Measurements from ENCODE around the gene EDEM1. TPM values are rescaled to one million over a fixed set of nuclear protein-coding genes. Genes with fewer than 3 reads are reported as not detected.

EDEM1 gene
- total RNA-seq, 1 experiment from 2014 or later = 65.9 TPM

DNA sequence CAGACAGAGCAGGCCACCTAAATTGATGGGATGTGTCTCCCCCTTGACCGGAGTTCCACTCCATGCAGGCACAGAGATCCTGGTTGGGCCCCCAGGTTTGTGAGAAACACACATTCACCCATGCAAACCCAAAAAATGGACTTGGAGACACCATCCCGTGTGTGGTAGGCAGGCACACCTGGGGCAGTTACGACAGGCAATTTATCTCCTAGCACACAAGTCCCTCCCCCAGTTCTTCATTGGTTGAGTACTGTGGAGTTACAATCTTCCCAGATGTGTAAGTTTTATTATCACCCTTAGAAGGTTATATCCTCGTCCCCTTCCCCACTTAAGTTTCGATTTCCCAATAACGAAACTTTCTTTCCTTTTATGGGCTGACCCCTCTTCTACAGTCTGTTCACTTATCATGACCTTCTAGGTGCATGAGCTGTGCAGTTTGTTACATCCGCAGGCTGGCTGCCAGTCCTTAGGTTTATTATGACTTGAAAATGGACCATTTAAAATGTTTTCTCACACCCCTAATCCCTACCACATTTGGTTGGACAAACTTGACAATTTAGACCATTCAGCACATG is 38.1 kb upstream of the EDEM1 start:
- BruUV-seq (replicated peaks) = no TSS peak
- Mint-ChIP-seq H3K9me3 (ENCODE audit: low read depth, unreplicated experiment) (no peaks in the 10 kb centered on the region), H3K36me3 (ENCODE audit: insufficient read depth, unreplicated experiment) (peaks cover 6% of the 10 kb centered on the region), H3K27ac (ENCODE audit: unreplicated experiment) (no peak overlapping the region), H3K27me3 (ENCODE audit: unreplicated experiment) (no peaks in the 10 kb centered on the region), H3K4me3 (ENCODE audit: low read depth, unreplicated experiment) (no peak overlapping the region), H3K4me1 (ENCODE audit: low read depth, unreplicated experiment) (peaks cover 17% of the 10 kb centered on the region)
- TF ChIP-seq, protein P1, sequence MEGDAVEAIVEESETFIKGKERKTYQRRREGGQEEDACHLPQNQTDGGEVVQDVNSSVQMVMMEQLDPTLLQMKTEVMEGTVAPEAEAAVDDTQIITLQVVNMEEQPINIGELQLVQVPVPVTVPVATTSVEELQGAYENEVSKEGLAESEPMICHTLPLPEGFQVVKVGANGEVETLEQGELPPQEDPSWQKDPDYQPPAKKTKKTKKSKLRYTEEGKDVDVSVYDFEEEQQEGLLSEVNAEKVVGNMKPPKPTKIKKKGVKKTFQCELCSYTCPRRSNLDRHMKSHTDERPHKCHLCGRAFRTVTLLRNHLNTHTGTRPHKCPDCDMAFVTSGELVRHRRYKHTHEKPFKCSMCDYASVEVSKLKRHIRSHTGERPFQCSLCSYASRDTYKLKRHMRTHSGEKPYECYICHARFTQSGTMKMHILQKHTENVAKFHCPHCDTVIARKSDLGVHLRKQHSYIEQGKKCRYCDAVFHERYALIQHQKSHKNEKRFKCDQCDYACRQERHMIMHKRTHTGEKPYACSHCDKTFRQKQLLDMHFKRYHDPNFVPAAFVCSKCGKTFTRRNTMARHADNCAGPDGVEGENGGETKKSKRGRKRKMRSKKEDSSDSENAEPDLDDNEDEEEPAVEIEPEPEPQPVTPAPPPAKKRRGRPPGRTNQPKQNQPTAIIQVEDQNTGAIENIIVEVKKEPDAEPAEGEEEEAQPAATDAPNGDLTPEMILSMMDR (IDR thresholded peaks at IDR 0.05; ENCODE audit: unreplicated experiment) = no peak
- no peak for DNase-seq
- intact Hi-C loops (cut with micrococcal nuclease; ENCODE audit: unreplicated experiment) = no loop called here
- CTCF ChIA-PET = no interaction called here

DNA sequence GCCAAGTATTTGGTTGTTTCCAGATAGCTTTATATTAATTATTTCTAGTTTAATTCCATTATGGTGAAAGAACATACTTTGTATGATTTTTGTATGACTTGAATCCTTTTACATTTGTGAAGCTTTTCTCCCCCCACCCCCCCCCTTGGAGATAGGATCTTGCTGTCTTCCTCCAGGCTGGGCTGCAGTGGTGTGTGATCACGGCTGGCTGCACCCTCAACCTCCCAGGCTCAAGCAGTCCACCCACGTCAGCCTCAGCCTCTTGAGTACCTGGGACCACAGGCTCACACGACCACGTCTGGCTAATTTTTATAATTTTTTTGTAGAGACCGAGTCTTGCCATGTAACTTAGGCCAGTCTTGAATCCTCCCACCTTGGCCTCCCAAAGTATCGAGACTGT is 35.9 kb upstream of the EDEM1 start:
- CTCF ChIA-PET = no interaction called here

DNA sequence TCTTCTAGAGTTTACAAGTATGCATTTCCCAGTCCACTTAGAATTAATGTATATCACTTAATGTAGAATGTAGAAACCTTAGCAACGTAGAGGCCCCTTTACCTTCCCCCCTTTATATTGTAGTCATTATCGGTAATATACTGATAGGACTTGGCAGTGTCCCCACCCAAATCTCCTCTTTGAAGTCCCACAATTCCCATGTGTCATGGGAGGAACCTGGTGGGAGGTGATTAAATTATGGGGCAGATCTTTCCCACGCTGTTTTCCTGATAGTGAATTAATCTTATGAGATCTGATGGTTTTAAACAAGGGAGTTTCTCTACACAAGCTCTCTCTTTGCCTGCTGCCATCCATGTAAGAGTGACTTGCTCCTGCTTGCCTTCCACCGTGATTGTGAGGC is 34.4 kb upstream of the EDEM1 start:
- DNase-seq = no peak
- Mint-ChIP-seq H3K9me3 (ENCODE audit: low read depth, unreplicated experiment) (no peaks in the 10 kb centered on the region), H3K36me3 (ENCODE audit: insufficient read depth, unreplicated experiment) (no peaks in the 10 kb centered on the region), H3K27me3 (ENCODE audit: unreplicated experiment) (no peaks in the 10 kb centered on the region), H3K4me3 (ENCODE audit: low read depth, unreplicated experiment) (no peak overlapping the region), H3K27ac (ENCODE audit: unreplicated experiment) (no peak overlapping the region), H3K4me1 (ENCODE audit: low read depth, unreplicated experiment) (no peaks in the 10 kb centered on the region)
- intact Hi-C loops (cut with micrococcal nuclease; ENCODE audit: unreplicated experiment) = no loop called here
- TF ChIP-seq, protein P1 (IDR thresholded peaks at IDR 0.05; ENCODE audit: unreplicated experiment) = no peak
- BruUV-seq (replicated peaks) = TSS peak; percentile 29
- CTCF ChIA-PET = no interaction called here

More for the DNA sequence above, 35.9 kb upstream of the EDEM1 start:
- Mint-ChIP-seq H3K27me3 (ENCODE audit: unreplicated experiment) (no peaks in the 10 kb centered on the region), H3K9me3 (ENCODE audit: low read depth, unreplicated experiment) (no peaks in the 10 kb centered on the region), H3K27ac (ENCODE audit: unreplicated experiment) (no peak overlapping the region), H3K36me3 (ENCODE audit: insufficient read depth, unreplicated experiment) (no peaks in the 10 kb centered on the region), H3K4me1 (ENCODE audit: low read depth, unreplicated experiment) (no peaks in the 10 kb centered on the region), H3K4me3 (ENCODE audit: low read depth, unreplicated experiment) (no peak overlapping the region)
- intact Hi-C loops (cut with micrococcal nuclease; ENCODE audit: unreplicated experiment) = no loop called here
- BruUV-seq (replicated peaks) = no TSS peak
- no peak for DNase-seq
- TF ChIP-seq, protein P1 (IDR thresholded peaks at IDR 0.05; ENCODE audit: unreplicated experiment) = no peak

DNA sequence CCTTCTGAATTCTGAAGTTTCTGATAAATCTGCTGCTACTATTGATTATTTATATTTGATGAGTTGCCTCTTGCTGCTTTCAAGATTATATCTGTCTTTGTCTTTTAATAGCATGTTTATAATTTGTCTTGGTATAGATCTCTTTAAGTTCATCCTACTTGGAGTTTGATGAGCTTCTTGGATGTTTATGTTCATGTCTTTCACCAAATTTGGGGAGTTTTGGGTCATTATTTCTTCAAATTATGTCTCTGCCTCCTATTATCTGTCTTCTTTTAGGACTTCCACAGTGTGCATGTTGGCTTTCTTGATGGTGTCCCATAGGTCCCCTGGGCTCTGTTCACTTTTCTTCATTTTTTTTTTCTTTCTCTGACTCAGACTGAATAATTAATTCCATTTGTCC is 32.3 kb upstream of the EDEM1 start:
- H3K4me3 Mint-ChIP-seq (ENCODE audit: low read depth, unreplicated experiment) = no peak overlapping the region
- no peak overlapping the region for H3K27ac Mint-ChIP-seq (ENCODE audit: unreplicated experiment)
- H3K4me1 Mint-ChIP-seq (ENCODE audit: low read depth, unreplicated experiment) = no peaks in the 10 kb centered on the region
- no peak for DNase-seq
- intact Hi-C loops (cut with micrococcal nuclease; ENCODE audit: unreplicated experiment) = no loop called here
- BruUV-seq (replicated peaks) = no TSS peak
- TF ChIP-seq, protein P1 (IDR thresholded peaks at IDR 0.05; ENCODE audit: unreplicated experiment) = no peak
- H3K36me3 Mint-ChIP-seq (ENCODE audit: insufficient read depth, unreplicated experiment) = no peaks in the 10 kb centered on the region
- no peaks in the 10 kb centered on the region for H3K27me3 Mint-ChIP-seq (ENCODE audit: unreplicated experiment)
- CTCF ChIA-PET = no interaction called here
- H3K9me3 Mint-ChIP-seq (ENCODE audit: low read depth, unreplicated experiment) = no peaks in the 10 kb centered on the region
